HepG2 (cell line): ENCODE results near the gene PPOX. TPM values are rescaled to one million over a fixed set of nuclear protein-coding genes. Genes with fewer than 3 reads are reported as not detected.

ENCODE experiments used
- CBX1 ChIP-seq: IDR thresholded peaks from one replicate; pipeline ENCODE4 v1.6.1; 2016; ENCODE audit warnings: antibody characterized with exemption, low read depth
- DR1 ChIP-seq: sonication (generic); formaldehyde crosslinking; IDR thresholded peaks from 2 replicates; pipeline ENCODE4 v1.8.0; 2021; ENCODE audit warnings: mild to moderate bottlenecking, missing genetic modification reagents, inconsistent platforms
- FOSL1 ChIP-seq: sonication (generic); formaldehyde crosslinking; IDR thresholded peaks from 2 replicates; pipeline ENCODE4 v1.9.0; 2021; ENCODE audit warnings: missing genetic modification reagents, borderline replicate concordance
- HMG20B ChIP-seq: conservative IDR thresholded peaks from 2 replicates; pipeline ENCODE4 v1.6.1; 2016; ENCODE audit warnings: missing genetic modification reagents, missing compliant biosample characterization
- KMT2A ChIP-seq: sonication (generic); formaldehyde crosslinking; IDR thresholded peaks from 2 replicates; pipeline ENCODE4 v1.4.0; 2020; ENCODE audit warnings: missing genetic modification reagents
- SIX4 ChIP-seq: sonication (generic); formaldehyde crosslinking; IDR thresholded peaks from 2 replicates; pipeline ENCODE4 v1.4.0; 2020; ENCODE audit warnings: missing genetic modification reagents
- ZFY ChIP-seq: sonication (generic); formaldehyde crosslinking; IDR thresholded peaks from 2 replicates; pipeline ENCODE4 v1.4.0; 2020; ENCODE audit warnings: missing genetic modification reagents
- ZNF251 ChIP-seq: sonication (generic); formaldehyde crosslinking; IDR thresholded peaks from 2 replicates; pipeline ENCODE4 v1.9.0; 2021; ENCODE audit warnings: mild to moderate bottlenecking, missing genetic modification reagents
- ZNF264 ChIP-seq: sonication (generic); formaldehyde crosslinking; IDR thresholded peaks from 2 replicates; pipeline ENCODE4 v1.4.0; 2020; ENCODE audit warnings: missing genetic modification reagents
- ZNF446 ChIP-seq: sonication (generic); formaldehyde crosslinking; IDR thresholded peaks from 2 replicates; pipeline ENCODE4 v1.5.0; 2020; ENCODE audit warnings: mild to moderate bottlenecking, missing genetic modification reagents
- ZNF557 ChIP-seq: sonication (generic); formaldehyde crosslinking; IDR thresholded peaks from 2 replicates; pipeline ENCODE4 v1.4.0; 2020; ENCODE audit warnings: missing genetic modification reagents
- ZNF629 ChIP-seq: sonication (generic); formaldehyde crosslinking; conservative IDR thresholded peaks from 2 replicates; pipeline ENCODE4 v1.5.0; 2020; ENCODE audit warnings: missing genetic modification reagents
- ZNF678 ChIP-seq: sonication (generic); formaldehyde crosslinking; IDR thresholded peaks from 2 replicates; pipeline ENCODE4 v1.4.0; 2020; ENCODE audit warnings: mild to moderate bottlenecking, missing genetic modification reagents
- ZNF772 ChIP-seq: sonication (generic); formaldehyde crosslinking; IDR thresholded peaks from 2 replicates; pipeline ENCODE4 v1.5.0; 2020; ENCODE audit warnings: mild to moderate bottlenecking, missing genetic modification reagents
- ZNF781 ChIP-seq: sonication (generic); formaldehyde crosslinking; IDR thresholded peaks from 2 replicates; pipeline ENCODE4 v1.5.1; 2020; ENCODE audit warnings: borderline replicate concordance, mild to moderate bottlenecking, missing genetic modification reagents; ENCODE audit errors: not compliant biosample characterization
- ZNF878 ChIP-seq: sonication (generic); formaldehyde crosslinking; IDR thresholded peaks from 2 replicates; pipeline ENCODE4 v1.8.1; 2023; ENCODE audit warnings: mild to moderate bottlenecking, missing genetic modification reagents, moderate library complexity
- polyA plus RNA-seq, 8 experiments: library from polyadenylated mRNA; depleted of rRNA in 3 of 8; stranded (reverse) in 7 of 8; unstranded in 1 of 8; fragments of >200 nt; fragmentation: Illumina TruSeq in 4 of 8; extraction: Trizol in 4 of 8; gene quantifications; 2 replicates each; pipeline versions ENCODE4 v1.2.1 to v1.2.3, GENCODE V29; 2011 to 2016; ENCODE audit warnings: low read depth in 4 of 8, missing spikeins in 1 of 8, mixed read lengths in 1 of 8; ENCODE audit not compliant: insufficient read depth in 1 of 8
- total RNA-seq, 5 experiments: library from RNA; depleted of rRNA; stranded (reverse); fragments of >200 nt; fragmentation: Illumina TruSeq; extraction: Trizol; gene quantifications; 2 replicates each; pipeline ENCODE4 v1.2.3, GENCODE V29; 2016; ENCODE audit warnings: low read depth in 1 of 5
- TF ChIP-seq, protein P1 (sequence below): sonication (generic); formaldehyde crosslinking; IDR thresholded peaks from 2 replicates; pipeline ENCODE4 v1.5.1; 2020; ENCODE audit warnings: mild to moderate bottlenecking, missing genetic modification reagents, borderline replicate concordance
- TF ChIP-seq, protein P2 (sequence below): sonication (generic); formaldehyde crosslinking; IDR thresholded peaks from 2 replicates; pipeline ENCODE4 v1.4.0; 2020; ENCODE audit warnings: mild to moderate bottlenecking, missing genetic modification reagents
- TF ChIP-seq, protein P3 (sequence below): fragments of 450-650 bp; IDR thresholded peaks from 2 replicates; pipeline ENCODE4 v1.6.1; 2016

Gene PPOX
- total and polyA plus RNA-seq, 2 of the 13 experiments (the other 11 are each of a cell fraction or from before 2014, with no cell fraction given), result 15.5 to 27.7 TPM

DNA sequence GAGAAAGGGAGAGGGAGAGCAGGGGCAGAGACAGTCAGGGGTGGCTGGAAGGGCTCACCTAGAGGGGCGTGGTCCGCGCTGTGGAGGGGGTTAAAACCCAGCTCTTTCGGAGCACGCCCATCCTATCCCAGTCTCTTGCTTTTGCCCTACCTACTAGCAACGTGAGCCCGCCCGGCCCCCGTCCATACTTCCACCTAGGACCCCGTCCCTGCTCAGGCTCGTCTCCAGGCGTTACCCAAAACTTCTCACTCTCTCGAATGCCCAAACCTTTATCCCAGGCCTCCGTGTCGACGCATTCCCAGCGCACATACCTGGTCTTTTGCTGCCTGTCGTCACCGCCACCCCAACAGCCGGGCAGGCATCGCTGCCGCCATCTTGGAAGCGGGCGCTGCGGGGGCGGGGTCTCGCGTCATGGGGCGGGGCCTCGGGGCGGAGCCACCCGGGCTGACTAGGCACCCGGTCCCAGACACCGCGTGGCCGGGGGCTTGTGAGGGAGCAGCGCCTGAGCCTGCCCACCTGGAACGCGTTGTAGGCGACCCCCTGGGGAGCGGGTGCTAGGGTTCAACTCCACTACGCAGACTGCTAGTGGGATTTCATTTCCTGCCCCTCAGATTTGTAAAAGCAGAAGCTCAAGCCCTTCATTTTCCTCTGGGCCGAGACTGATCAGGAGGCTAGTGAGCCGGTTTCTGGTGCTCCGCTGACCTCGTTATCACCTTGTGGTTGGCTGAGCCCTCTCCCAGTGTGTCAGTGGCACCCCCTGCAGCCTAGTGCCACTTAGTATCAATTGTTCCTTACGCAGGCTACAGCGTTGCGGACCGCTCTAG is 11.1 kb downstream of the PPOX start, which contains the start of gene B4GALT3 (continued):
- TF ChIP-seq, protein P1, sequence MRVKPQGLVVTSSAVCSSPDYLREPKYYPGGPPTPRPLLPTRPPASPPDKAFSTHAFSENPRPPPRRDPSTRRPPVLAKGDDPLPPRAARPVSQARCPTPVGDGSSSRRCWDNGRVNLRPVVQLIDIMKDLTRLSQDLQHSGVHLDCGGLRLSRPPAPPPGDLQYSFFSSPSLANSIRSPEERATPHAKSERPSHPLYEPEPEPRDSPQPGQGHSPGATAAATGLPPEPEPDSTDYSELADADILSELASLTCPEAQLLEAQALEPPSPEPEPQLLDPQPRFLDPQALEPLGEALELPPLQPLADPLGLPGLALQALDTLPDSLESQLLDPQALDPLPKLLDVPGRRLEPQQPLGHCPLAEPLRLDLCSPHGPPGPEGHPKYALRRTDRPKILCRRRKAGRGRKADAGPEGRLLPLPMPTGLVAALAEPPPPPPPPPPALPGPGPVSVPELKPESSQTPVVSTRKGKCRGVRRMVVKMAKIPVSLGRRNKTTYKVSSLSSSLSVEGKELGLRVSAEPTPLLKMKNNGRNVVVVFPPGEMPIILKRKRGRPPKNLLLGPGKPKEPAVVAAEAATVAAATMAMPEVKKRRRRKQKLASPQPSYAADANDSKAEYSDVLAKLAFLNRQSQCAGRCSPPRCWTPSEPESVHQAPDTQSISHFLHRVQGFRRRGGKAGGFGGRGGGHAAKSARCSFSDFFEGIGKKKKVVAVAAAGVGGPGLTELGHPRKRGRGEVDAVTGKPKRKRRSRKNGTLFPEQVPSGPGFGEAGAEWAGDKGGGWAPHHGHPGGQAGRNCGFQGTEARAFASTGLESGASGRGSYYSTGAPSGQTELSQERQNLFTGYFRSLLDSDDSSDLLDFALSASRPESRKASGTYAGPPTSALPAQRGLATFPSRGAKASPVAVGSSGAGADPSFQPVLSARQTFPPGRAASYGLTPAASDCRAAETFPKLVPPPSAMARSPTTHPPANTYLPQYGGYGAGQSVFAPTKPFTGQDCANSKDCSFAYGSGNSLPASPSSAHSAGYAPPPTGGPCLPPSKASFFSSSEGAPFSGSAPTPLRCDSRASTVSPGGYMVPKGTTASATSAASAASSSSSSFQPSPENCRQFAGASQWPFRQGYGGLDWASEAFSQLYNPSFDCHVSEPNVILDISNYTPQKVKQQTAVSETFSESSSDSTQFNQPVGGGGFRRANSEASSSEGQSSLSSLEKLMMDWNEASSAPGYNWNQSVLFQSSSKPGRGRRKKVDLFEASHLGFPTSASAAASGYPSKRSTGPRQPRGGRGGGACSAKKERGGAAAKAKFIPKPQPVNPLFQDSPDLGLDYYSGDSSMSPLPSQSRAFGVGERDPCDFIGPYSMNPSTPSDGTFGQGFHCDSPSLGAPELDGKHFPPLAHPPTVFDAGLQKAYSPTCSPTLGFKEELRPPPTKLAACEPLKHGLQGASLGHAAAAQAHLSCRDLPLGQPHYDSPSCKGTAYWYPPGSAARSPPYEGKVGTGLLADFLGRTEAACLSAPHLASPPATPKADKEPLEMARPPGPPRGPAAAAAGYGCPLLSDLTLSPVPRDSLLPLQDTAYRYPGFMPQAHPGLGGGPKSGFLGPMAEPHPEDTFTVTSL (CRISPR knock-in tag), result no peak
- TF ChIP-seq ZNF557 (CRISPR knock-in tag), result no peak
- peak; percentile 89 for TF ChIP-seq ZFY
- peak; percentile 46; the same call in 1 of the 2 replicates for TF ChIP-seq SIX4 (CRISPR knock-in tag)
- TF ChIP-seq, protein P2, sequence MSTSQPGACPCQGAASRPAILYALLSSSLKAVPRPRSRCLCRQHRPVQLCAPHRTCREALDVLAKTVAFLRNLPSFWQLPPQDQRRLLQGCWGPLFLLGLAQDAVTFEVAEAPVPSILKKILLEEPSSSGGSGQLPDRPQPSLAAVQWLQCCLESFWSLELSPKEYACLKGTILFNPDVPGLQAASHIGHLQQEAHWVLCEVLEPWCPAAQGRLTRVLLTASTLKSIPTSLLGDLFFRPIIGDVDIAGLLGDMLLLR, result peak; percentile 85; the same call in 1 of the 2 replicates
- TF ChIP-seq ZNF251 (CRISPR knock-in tag), result no peak
- TF ChIP-seq HMG20B, result no peak
- no peak for TF ChIP-seq FOSL1
- no peak for TF ChIP-seq ZNF629 (CRISPR knock-in tag)
- TF ChIP-seq DR1 (CRISPR knock-in tag), result 0 out of 2 replicates have a peak, but pooled peaks have one; percentile 51
- TF ChIP-seq, protein P3, sequence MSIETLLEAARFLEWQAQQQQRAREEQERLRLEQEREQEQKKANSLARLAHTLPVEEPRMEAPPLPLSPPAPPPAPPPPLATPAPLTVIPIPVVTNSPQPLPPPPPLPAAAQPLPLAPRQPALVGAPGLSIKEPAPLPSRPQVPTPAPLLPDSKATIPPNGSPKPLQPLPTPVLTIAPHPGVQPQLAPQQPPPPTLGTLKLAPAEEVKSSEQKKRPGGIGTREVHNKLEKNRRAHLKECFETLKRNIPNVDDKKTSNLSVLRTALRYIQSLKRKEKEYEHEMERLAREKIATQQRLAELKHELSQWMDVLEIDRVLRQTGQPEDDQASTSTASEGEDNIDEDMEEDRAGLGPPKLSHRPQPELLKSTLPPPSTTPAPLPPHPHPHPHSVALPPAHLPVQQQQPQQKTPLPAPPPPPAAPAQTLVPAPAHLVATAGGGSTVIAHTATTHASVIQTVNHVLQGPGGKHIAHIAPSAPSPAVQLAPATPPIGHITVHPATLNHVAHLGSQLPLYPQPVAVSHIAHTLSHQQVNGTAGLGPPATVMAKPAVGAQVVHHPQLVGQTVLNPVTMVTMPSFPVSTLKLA, result peak; percentile 40
- TF ChIP-seq ZNF446 (CRISPR knock-in tag), result no peak; the same call in 1 of the 2 replicates
- TF ChIP-seq ZNF772 (CRISPR knock-in tag), result peak; percentile 74; the same call in 1 of the 2 replicates
- peak; percentile 68 for TF ChIP-seq ZNF781 (CRISPR knock-in tag)
- peak; percentile 44; the same call in 1 of the 2 replicates for TF ChIP-seq ZNF878
- TF ChIP-seq ZNF678 (CRISPR knock-in tag), result 0 out of 2 replicates have a peak, but pooled peaks have one; percentile 65
- TF ChIP-seq ZNF264 (CRISPR knock-in tag), result peak; percentile 99
- TF ChIP-seq KMT2A, result peak; percentile 69; the same call in 1 of the 2 replicates
- no peak for TF ChIP-seq CBX1
